Astrocyte (in vitro differentiated cells and primary cell): ENCODE measurements around the gene CACNA1H.

Source experiments
- CTCF ChIP-seq: IDR thresholded peaks from 2 replicates; pipeline ENCODE4 v1.5.1; 2011; ENCODE audit warnings: low read depth, mild to moderate bottlenecking, inconsistent platforms, low read length, moderate library complexity; ENCODE audit not compliant: insufficient read depth
- EZH2 ChIP-seq: IDR thresholded peaks from 2 replicates; pipeline ENCODE4 v1.6.1; 2012; ENCODE audit warnings: mild to moderate bottlenecking, low read length, inconsistent platforms; ENCODE audit not compliant: insufficient read depth

- no peak for TF ChIP-seq CTCF
- no peak for TF ChIP-seq EZH2
Measured at GRCh38 chr16:1257561-1258224, 104.8 kb downstream of the CACNA1H start.
